Smooth muscle cell (in vitro differentiated cells): ENCODE measurements around the gene WSB2. TPM values are rescaled to one million over a fixed set of nuclear protein-coding genes. Genes with fewer than 3 reads are reported as not detected.

Experiments used
- DNase-seq: peaks from one replicate; lab custom pipeline; 2025; ENCODE audit not compliant: unreplicated experiment; lab: John Stamatoyannopoulos, UW
- H2AFZ ChIP-seq: fragments of 200-600 bp; sonication (generic); 2 replicates; pipeline ENCODE4 v1.6.0; 2016; ENCODE audit warnings: antibody characterized with exemption, low read depth, mild to moderate bottlenecking
- H3F3A ChIP-seq: fragments of 200-600 bp; sonication (generic); 2 replicates; pipeline ENCODE4 v1.6.0; 2017; ENCODE audit warnings: antibody characterized with exemption, low read depth
- H3K27ac ChIP-seq: fragments of 200-600 bp; sonication (generic); 2 replicates; pipeline ENCODE4 v1.5.1; 2016; ENCODE audit warnings: low read depth, mild to moderate bottlenecking
- H3K27me3 ChIP-seq: fragments of 200-600 bp; sonication (generic); 2 replicates; pipeline ENCODE4 v1.6.1; 2016; ENCODE audit warnings: low read depth, mild to moderate bottlenecking
- H3K36me3 ChIP-seq: fragments of 200-600 bp; sonication (generic); 2 replicates; pipeline ENCODE4 v1.5.1; 2016; ENCODE audit warnings: low read depth
- H3K4me1 ChIP-seq: fragments of 200-600 bp; sonication (generic); 2 replicates; pipeline ENCODE4 v1.5.1; 2016; ENCODE audit warnings: low read depth
- H3K4me2 ChIP-seq: fragments of 200-600 bp; sonication (generic); 2 replicates; pipeline ENCODE4 v1.6.0; 2016; ENCODE audit warnings: mild to moderate bottlenecking
- H3K4me3 ChIP-seq: fragments of 200-600 bp; sonication (generic); 2 replicates; pipeline ENCODE4 v1.5.1; 2016; ENCODE audit warnings: mild to moderate bottlenecking
- H3K79me2 ChIP-seq: fragments of 200-600 bp; sonication (generic); 2 replicates; pipeline ENCODE4 v1.6.0; 2016; ENCODE audit warnings: low read depth, mild to moderate bottlenecking
- H3K9ac ChIP-seq: fragments of 200-600 bp; sonication (generic); 2 replicates; pipeline ENCODE4 v1.6.0; 2016; ENCODE audit warnings: low read depth
- H3K9me3 ChIP-seq: fragments of 200-600 bp; sonication (generic); replicated peaks from 2 replicates; pipeline ENCODE4 v1.5.1; 2016; ENCODE audit warnings: low read depth
- H4K20me1 ChIP-seq: fragments of 200-600 bp; sonication (generic); 2 replicates; pipeline ENCODE4 v1.6.0; 2016; ENCODE audit warnings: low read depth
- CTCF ChIP-seq: fragments of 200-600 bp; sonication (generic); IDR thresholded peaks from 2 replicates; pipeline ENCODE4 v1.5.1; 2017; ENCODE audit warnings: borderline replicate concordance, mild to moderate bottlenecking, antibody characterized with exemption; ENCODE audit not compliant: insufficient read depth, poor library complexity, severe bottlenecking
- WGBS: methylation state at CpG from one replicate; pipeline ENCODE4 v1.1.7; 2016; ENCODE audit warnings: low lambda C conversion rate; 5-methylcytosine and 5-hydroxymethylcytosine counted together
- polyA plus RNA-seq: library from polyadenylated mRNA; unstranded; fragments of >200 nt; fragmentation: Nextera tagmentation; extraction: Ambion mirVana; gene quantifications from 2 replicates; pipeline ENCODE4 v1.2.1, GENCODE V29; 2016
- total RNA-seq: library from RNA; depleted of rRNA; stranded (reverse); fragments of >200 nt; gene quantifications from 2 replicates; pipeline ENCODE4 v1.2.3, GENCODE V29; 2014

WSB2 gene
- total and polyA plus RNA-seq, 2 experiments from 2014 or later: 48.1 to 78.2 TPM

DNA sequence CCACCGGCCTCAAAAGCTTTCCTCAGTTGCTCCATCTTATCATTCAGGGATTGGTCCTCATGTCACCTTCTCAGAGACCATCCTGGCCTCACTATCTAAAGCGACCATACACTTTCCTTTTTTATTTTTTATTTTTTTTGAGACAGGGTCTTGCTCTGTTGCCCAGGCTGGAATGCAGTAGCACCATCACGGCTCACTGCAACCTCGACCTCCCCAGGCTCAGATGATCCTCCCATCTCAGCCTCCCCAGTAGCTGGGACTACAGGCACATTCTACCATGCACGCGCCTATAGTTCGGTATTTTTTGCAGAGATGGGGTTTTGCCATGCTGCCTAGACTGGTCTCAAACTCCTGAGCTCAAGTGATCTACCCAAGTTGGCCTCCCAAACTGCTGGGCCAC lies 2.8 kb downstream of the WSB2 start:
- H2AFZ ChIP-seq: no peak overlapping the region
- no peaks in the 10 kb centered on the region for H3K9me3 ChIP-seq
- H3K27ac ChIP-seq: no peak overlapping the region
- no peak overlapping the region for H3K4me2 ChIP-seq
- WGBS: 97% methylated on average over 7 of the region's 7 CpGs
- H3K79me2 ChIP-seq: peaks cover 66% of the 10 kb centered on the region
- H3K4me1 ChIP-seq: peaks cover 17% of the 10 kb centered on the region
- peaks cover 13% of the 10 kb centered on the region for H3F3A ChIP-seq
- no peak for TF ChIP-seq CTCF
- H4K20me1 ChIP-seq: peaks cover 11% of the 10 kb centered on the region
- H3K36me3 ChIP-seq: no peaks in the 10 kb centered on the region
- H3K27me3 ChIP-seq: no peaks in the 10 kb centered on the region
- DNase-seq: no peak
- H3K4me3 ChIP-seq: no peak overlapping the region
- no peak overlapping the region for H3K9ac ChIP-seq

- DNase-seq: no peak
- peaks cover 12% of the 10 kb centered on the region for H3K4me1 ChIP-seq
- no peak overlapping the region for H3K4me2 ChIP-seq
Measured at GRCh38 chr12:118055865-118056773, 4.9 kb downstream of the WSB2 start.

GRCh38 chr12:118055144-118055557 lies 5.8 kb downstream of the WSB2 start:
- Histone ChIP-seq H3F3A (peaks cover 13% of the 10 kb centered on the region), H3K27ac (no peak overlapping the region), H3K4me1 (peaks cover 11% of the 10 kb centered on the region), H3K4me3 (no peak overlapping the region), H4K20me1 (peaks cover 41% of the 10 kb centered on the region), H3K9me3 (no peaks in the 10 kb centered on the region), H2AFZ (no peak overlapping the region), H3K4me2 (no peak overlapping the region), H3K27me3 (no peaks in the 10 kb centered on the region), H3K79me2 (peaks cover 82% of the 10 kb centered on the region), H3K9ac (no peak overlapping the region), H3K36me3 (no peaks in the 10 kb centered on the region)
- no peak for DNase-seq
- peak; percentile 54 for TF ChIP-seq CTCF
- 75% methylated on average over 2 of the region's 2 CpGs for WGBS

More at GRCh38 chr12:118055865-118056773, 4.9 kb downstream of the WSB2 start:
- H4K20me1 ChIP-seq: peaks cover 31% of the 10 kb centered on the region
- H3K79me2 ChIP-seq: peaks cover 73% of the 10 kb centered on the region
- H2AFZ ChIP-seq: no peak overlapping the region
- WGBS: 95% methylated on average over 13 of the region's 13 CpGs
- H3K36me3 ChIP-seq: no peaks in the 10 kb centered on the region
- H3K4me3 ChIP-seq: no peak overlapping the region
- peaks cover 18% of the 10 kb centered on the region for H3F3A ChIP-seq
- no peaks in the 10 kb centered on the region for H3K9me3 ChIP-seq
- no peak overlapping the region for H3K27ac ChIP-seq
- H3K9ac ChIP-seq: no peak overlapping the region
- TF ChIP-seq CTCF: no peak
- H3K27me3 ChIP-seq: no peaks in the 10 kb centered on the region
